HG03354 (cell line): Measurements from ENCODE around the gene ABHD16B.
"Not testable (repeated sequence)": the region's sequence is repeated elsewhere in the genome, so short reads cannot be mapped to it uniquely, and the experiment has no call there.

Experiments used
- ATAC-seq: cut with Tn5 transposase; IDR thresholded peaks from one replicate; pipeline ENCODE4 v1.9.1; 2021; ENCODE audit warnings: mild to moderate bottlenecking; ENCODE audit not compliant: unreplicated experiment, poor library complexity, severe bottlenecking

The ABHD16B gene

DNA sequence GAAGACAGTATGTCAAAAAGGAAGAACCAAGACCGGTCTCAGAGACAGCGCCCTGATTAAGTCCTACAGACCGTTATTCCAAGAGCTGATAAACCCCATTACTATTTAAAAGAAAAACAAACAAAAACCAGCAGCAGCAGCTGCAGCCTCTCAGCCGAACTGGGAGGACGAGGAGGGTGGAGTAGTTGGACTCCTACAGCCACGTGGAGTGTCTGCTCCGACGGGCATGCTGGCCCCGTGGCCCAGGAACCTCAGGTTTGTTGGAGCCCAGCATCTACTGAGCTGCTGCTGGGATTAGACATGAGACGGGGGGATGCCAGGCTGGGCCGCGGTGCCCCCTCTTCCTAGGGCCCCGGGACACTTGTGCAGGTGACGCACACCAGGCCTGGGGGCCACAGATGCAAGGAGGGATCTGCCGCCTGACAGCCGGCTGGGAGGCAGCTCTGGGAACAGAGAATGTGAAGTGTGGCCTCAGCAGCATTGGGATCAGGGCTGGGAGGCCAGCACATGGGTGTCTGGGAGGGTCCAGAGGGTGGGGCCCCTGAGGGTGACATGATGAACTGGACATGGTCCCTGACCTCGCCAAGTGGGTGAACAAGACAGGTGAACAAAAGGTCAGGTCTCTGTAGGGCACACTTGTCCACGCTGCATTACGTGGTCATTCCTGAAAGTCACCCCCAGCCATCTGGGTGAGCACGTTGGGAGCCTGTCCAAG is 27.4 kb upstream of the ABHD16B start:
- no peak for ATAC-seq

DNA sequence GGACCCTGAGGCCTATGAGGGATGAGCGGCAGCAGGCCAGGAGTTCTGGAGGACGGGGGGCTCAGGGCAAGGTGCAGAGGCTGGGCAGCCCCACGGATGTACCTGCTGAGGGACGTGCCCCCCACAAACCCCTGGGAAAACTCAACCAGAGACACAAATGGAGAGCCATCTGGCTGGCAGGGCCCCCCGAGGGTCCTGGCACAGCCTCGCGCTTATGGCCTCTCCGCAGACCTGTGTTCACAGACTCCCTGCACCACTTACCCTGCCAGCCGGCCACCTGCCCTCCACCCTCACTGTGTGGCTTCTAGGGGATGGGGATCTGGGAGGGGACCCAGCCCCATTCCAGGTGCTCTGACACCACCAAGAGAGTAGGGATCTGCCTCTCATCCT is 26.8 kb upstream of the ABHD16B start:
- no peak for ATAC-seq

DNA sequence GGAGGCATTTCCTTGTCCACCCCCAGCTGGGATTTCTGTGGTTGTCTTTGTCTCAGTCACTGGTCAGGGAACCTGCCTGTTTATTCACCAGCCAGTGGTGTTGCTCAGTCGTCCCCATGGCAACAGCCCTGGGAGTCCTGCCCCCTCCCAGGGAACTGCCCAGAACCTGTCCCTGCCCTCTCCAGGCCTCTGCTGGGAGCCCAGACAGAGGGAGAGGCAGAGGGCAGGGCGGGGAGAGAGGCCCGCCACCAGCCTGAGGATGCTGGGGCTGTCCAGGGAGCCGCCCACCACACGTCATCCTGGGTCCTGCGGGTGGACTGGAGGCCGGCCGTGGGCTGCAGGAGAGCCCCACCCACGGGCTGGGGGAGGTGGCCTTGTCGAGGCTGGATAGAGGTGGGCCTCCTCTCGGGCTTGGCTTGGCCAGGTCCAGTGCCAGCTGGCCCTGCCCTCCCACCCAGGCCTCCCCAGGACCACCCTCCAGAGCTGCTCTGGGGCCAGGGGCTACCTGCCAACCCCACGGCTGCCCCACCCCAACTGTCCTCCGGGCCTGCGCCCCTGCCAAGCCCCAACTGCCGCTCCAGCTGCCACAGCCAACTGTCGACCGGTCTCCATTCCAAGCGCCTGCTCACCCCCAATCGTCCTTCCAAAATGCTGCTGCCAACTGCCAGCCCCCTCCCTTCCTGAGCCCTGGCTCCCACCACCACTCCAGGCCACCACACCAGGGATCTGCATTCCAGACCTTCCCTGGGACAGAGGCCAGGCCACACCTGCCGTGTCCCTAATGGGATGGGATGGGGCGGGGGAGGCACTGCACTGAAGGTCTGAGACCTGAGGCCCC is 26.1 kb upstream of the ABHD16B start:
- no peak for ATAC-seq

DNA sequence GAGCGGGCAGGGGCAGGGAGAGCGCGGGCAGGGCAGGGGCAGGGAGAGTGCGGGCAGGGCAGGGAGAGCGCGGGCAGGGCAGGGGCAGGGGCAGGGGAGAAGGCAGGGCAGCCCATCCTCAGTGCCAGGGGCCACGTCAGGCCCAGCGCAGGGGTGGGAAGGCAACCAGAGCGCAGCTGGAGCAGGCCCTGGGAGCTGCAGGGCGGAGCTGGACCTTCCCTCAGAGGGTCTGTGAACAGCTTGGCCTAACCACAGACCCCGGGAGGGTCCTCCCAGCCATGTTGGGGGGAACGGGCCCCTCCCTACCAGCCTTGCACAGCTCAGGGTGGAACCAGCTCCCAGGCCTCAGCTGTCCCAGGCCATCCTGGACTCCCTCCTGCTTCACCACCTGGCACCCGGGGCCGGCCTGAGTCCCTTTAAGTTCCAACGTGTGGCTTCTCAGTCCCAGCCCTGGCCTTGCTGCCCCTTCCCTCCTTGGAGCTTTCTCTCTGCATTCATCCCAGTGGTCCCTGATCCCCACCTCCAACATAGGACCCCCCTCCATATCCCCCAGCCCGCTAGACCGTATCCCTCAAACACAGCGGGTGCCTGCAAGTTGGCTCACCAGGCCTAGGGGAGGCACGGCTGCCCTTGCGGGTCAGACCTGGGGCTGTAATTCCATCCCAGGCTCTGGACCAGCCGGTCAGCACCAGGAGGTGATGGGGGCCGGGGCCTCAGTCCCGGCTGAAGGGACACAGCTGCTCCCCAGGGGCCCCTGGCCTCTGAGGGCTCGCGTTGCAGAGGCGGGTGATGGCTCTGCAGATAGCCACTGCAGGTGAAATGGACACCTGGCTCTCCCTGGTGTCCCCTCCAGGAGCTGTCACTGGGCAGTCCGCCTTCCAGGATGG is 24.6 kb upstream of the ABHD16B start:
- ATAC-seq, result no peak

DNA sequence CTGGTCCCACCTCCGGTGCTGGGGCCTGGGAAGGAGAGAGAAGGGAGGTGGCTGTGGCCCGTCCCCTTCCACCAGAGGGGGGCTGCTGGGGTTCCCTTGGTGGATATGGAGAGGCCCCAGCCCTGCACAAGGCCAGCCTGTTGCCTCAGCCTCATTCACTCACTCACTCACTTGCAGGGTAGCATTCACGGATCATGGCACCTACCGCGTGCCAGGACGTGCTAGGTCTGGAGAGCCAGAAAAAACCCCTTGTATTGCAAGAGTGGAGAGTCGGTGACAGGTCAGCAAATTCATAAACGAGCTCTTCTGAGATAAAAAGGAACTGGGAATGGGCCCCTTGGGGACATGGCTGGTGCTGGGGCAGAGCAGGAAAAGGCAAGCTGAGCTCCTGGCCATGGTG is 23.8 kb upstream of the ABHD16B start:
- no peak for ATAC-seq

DNA sequence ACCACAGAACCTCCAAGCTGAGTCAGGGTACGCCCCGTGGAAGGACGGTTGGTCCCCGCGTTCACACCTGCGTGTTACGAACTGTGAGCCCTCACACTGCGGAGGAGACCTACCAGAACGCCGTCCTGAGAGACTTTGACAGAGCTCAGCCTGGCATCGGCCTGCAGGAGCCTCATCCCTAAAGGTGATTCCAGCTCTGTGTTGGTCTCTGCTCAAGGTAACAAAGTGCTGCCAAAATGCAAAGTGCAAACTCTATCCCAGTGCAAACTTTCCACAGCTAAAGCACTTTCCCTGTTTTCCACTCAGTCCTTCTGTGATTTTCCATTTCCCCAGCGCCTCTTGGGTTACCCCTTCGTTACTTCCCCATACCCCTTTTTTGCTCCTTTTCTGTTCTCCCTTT is 21.7 kb upstream of the ABHD16B start:
- ATAC-seq, result no peak

DNA sequence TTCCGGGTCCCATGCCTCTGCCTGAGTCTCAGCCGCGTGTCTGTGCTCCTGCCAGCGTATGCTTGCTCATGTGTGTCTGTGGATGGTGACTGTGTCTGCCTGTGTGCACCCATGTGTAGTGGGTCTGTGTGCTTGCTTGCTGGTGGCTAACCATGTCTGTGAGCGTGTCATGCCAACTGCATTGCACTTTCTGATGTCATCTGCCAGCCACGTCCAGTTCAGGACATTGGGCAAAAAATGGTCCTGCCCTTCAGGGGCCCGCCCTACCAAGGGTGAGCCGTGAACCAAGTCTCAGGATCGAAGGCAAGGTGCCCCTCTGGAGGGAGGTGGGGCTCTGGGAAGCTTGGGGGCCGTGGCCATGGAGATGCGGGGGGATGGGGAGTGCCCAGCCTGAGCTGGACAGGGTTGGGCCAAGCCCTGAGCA is 20.9 kb upstream of the ABHD16B start:
- ATAC-seq, result no peak

DNA sequence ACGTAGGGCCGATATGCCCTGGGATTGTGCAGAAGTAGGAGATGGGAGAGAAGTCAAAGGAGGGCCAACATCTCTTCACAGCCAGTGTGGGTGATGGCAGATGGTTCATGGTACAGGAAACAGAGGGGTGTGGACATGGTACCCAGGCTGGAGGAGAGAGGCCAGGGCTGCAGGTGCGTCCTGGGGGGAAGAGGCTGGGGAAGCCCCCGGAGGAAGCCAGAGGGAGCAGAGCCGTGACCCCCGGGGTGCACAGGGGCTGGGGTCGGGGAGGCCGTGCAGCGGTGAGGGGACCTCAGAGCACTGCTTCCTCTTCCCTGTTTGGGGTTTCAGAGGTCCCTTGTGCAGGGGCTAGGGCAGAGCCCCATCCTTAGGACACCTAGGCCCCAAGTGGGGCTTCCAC is 19.0 kb upstream of the ABHD16B start:
- ATAC-seq, result no peak

DNA sequence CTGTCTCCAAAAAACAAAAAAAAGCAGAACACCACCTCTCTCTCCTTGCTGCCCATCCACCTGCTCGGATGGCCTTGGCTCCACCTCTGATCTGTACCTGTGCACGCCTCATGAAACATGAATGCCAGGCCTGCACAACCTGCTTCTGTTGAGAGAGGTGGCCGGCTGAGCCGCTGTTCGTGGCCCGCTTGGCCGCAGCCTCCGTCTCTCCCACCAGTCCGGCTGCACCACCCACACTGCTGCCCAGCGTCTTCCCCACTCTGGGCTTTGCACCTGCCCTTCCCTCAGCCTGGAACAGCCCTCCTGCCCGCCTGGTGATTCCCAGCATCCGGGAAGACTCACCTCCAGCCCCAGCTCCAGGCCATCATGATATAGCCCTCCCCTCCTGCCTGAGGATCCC is 18.1 kb upstream of the ABHD16B start:
- ATAC-seq, result no peak

DNA sequence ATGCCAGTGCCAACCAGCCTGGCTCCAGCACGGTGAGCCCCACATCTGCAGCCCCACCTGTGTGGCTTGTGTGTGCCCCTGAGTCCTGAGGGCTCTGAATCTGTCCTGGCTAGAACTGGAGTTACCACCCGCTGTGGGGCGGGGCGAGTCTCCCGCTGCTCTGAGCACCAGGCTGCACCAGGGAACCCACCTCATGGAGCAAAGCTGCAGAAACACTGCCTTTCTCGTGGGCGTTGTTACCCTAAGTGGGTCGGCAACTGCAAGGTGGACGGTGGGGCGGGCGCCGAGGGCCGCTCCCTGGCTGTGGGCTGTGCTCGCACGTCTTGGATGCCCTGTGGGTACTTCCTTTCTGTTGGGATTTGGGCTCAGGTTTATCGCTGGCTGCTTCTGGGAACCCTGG is 17.5 kb upstream of the ABHD16B start:
- no peak for ATAC-seq

DNA sequence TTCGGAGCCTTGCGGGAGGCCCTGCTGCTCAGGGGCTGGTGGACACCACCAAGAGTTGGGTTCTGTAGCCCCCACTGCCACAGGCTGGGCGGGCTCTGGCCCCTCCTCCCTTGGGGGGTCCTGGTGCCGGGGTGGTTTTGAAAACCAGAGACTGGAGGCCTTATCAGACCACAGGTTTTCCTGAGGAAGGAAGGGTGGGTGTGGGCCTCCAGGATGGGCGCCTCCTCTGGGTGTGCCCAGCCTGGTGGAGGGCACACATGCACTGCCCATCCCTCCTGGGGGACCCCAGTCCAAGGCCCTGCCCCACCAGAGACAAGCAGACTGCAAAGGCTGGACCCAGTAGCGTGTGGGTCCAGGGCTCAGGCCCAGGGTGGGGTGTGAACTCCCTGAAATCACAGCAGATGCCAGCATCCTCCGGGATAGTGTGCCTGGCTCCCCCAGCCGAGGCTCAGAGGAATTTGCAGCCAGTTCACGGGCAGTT is 16.7 kb upstream of the ABHD16B start:
- ATAC-seq, result no peak

DNA sequence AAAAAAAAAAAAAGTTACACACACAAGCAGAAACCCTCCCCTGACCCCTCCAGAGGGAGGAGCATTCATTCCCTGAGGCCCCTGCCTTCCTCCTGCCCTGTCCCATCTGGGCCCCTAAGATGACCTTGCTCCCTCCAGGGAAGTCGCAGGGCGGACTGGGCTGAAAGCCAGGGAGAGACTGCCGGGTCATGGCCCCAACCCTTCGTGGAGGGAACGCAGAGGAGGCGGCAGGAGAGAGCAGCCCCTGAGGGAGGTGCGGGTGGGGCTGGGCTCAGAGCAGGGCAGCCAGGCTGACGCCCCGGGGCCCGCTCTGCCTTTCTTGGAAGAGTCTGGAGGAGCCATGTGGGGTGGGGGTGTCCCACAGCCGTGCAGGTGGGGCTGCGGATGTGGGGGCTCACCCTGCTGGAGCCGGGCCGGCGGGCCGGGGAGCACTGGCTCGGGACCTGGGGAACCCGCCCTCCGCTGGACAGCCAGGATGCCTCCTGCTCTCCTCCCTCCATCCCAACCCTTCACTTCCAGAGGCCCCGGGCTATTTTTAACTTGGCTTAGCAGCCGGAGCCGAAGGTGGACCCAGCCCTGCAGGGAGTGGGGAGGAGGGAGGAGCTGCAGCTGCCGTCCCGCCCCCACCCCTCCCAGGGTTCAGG is 15.0 kb upstream of the ABHD16B start:
- ATAC-seq, result no peak

DNA sequence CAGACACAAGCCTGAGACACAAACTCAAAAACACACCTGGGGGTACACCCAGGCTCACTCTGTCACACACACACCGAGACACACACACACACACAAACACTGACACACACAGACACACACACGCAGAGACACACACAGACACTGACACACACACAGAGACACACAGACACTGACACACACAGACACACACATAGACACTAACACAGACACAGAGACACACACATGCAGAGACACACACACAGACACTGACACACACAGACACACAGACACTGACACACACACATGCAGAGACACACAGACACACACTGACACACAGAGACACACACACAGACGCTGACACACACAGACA is 14.4 kb upstream of the ABHD16B start:
- ATAC-seq, result no peak

DNA sequence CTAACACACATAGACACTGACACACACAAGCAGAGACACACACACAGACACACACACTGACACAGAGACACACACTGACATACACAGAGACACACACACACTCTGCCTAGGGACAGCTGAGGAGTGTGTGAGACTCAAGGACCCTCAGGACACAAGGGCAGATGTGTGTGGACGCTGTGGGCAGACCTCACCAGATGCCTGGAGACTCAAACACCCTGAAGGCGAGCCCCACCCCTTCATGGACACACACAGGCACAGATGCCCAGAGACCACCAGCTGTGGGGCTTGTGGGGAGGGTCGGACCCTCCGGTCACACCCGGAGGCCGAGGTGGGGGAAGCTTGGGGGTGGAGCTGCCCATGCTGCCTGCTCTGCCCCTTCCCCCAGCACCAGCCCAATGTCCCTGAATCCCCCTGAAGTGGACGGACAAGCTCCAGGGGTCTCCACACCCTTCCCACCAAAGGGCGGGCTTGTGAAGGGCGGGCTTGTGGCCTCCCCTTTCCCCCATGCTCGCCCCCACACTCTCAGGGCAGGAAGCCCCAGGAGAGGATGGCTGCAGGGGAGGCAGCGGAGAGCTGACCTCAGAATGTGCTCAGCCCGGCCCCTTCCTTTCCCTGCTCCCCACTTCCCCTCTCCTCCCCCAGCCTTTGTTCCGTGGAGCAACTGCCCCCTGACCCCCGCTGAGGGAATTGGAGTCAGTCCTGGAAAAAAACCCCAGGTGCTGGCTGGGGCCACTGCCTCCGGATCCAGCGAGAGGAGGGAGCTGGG is 13.9 kb upstream of the ABHD16B start:
- no peak for ATAC-seq

DNA sequence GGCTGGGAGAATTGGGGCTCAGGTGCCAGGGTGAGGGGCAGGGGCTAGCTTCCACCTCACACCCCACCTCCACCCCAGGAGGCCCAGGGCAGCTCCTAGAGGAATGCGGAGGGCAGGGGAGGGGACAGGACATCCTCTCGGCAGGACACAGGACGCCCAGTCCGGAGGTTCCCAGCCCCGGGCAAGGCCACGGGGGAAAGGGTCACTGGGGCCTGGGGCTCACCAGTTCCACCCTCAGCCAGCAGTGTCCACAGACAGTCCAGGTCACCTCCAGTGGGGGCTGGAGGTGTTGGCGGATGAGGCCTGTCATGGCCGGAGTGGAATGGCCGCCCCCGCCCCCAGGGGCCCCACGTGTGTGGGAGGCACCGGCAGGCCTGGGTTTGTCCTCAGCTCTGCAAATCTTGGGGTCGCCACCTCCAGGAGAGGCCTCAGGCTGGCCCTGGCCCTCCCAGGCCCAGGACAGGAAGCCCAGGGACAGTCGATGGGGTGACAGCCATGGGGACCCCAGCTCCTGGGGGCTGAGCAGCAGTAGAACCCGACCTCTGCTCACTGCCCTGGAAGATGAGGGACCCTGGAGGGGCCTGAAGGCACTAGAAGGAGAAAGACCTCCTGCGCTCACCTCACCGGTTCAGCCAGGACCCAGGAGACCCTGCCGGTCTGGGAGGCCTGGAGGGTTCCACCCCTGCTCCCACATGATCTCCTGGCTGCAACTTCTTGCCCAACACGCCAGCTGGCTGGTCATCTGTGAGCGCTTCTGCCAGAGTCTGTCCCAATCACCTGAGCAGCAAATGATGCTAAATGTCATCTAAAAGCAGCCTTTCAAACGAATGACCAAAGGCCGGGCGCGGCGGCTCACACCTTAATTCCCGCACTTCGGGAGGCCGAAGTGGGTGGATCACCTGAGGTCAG is 13.0 kb upstream of the ABHD16B start:
- ATAC-seq, result no peak

DNA sequence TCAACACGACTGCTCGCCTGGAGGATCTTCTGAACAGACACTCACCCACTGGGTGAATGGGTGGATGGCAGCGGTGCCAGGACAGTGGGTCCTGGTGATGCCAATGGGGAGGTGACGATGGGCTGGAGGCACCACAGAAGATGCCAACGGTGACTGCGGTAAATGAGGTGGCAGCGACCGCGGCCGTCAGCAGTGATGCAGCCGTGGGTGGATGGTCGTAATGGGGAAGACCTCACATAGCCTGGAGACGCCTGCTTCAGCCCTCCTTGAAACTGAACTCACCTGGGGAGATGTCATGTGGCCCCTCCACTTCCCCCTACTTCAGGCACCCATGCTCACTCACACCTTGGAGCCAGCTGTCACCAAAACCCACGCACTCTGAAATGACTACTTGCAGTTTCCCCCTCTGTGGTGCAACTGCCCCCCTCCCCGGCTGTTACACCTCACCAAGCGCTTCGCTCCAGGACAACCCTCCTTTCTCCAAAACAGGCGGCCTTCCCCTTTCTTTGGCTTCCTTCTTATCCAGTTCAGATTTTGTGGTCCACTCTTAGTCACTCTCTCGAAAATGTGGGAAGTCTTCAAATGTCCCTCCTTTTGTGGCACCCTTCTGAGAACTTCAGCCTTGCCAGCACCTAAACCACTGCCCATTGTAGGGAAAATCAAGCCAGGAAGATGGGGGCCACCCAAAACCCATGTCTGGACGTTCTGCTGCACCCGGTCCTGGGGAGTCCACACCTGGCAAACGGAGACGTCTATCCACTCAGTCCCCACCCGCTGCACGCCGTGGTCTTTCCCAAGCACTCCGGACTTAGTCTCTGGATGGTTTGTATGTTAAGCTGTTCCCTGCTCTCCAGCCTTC is 10.4 kb upstream of the ABHD16B start:
- ATAC-seq, result peak; percentile 86

DNA sequence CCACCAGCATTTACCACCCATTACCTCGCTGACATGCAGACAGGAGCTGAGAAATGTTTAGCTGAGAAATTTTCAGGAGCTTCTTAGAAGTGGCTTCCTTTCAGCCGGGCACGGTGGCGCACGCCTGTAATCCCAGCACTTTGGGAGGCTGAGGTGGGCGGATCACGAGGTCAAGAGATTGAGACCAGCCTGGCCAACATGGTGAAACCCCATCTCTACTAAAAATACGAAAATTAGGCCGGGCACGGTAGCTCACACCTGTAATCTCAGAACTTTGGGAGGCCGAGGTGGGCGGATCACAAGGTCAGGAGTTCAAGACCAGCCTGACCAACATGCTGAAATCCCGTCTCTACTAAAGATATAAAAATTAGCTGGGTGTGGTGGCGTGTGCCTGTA is 9.8 kb upstream of the ABHD16B start:
- not testable (repeated sequence) for ATAC-seq
